ENCODE measurements around the gene SMIM38. TPM values are rescaled to one million over a fixed set of nuclear protein-coding genes. Genes with fewer than 3 reads are reported as not detected.

The SMIM38 gene
- total RNA-seq, 1 donor from 2014 or later = not detected

GRCh38 chr11:69109101-69109500, 46.6 kb upstream of the SMIM38 start:
- DNase-seq (ENCODE audit: low read depth) (no peak), FAIRE-seq (no peak)
- Histone ChIP-seq H3K4me3 (ENCODE audit: insufficient read depth, low read depth, low read length) (no peak overlapping the region), H2AFZ (ENCODE audit: low read depth, low read length) (no peak overlapping the region), H3K36me3 (ENCODE audit: insufficient read depth, low read length) (no peaks in the 10 kb centered on the region), H4K20me1 (ENCODE audit: insufficient read depth, low read length) (no peaks in the 10 kb centered on the region), H3K27me3 (ENCODE audit: insufficient read depth, low read length) (no peaks in the 10 kb centered on the region), H3K9ac (ENCODE audit: low read length) (no peak overlapping the region), H3K4me2 (ENCODE audit: low read length) (no peak overlapping the region), H3K27ac (ENCODE audit: low read depth, low read length) (no peak overlapping the region), H3K4me1 (ENCODE audit: insufficient read depth, low read length) (no peaks in the 10 kb centered on the region), H3K79me2 (ENCODE audit: insufficient read depth, low read length) (no peaks in the 10 kb centered on the region), H3K9me3 (ENCODE audit: insufficient read depth, low read depth, low read length) (peaks cover 8% of the 10 kb centered on the region)
- no peak overlapping the region for H3K27ac Mint-ChIP-seq (ENCODE audit: unreplicated experiment)
- peaks cover 69% of the 10 kb centered on the region for H3K27me3 Mint-ChIP-seq (ENCODE audit: low read depth, unreplicated experiment)
- no peaks in the 10 kb centered on the region for H3K4me1 Mint-ChIP-seq (ENCODE audit: low read depth, unreplicated experiment)
- peaks cover 2% of the 10 kb centered on the region for H3K36me3 Mint-ChIP-seq (ENCODE audit: low read depth, unreplicated experiment)
- peaks cover 13% of the 10 kb centered on the region for H3K9me3 Mint-ChIP-seq (ENCODE audit: unreplicated experiment)
- no peak for TF ChIP-seq CTCF (IDR thresholded peaks at IDR 0.05; ENCODE audit: insufficient read depth, low read depth, low read length)
- TF ChIP-seq EZH2 (IDR thresholded peaks at IDR 0.05; ENCODE audit: insufficient read depth, low read length) = no peak
- no peak overlapping the region for H3K4me3 Mint-ChIP-seq (ENCODE audit: unreplicated experiment)

- TF ChIP-seq CTCF (IDR thresholded peaks at IDR 0.05; ENCODE audit: insufficient read depth, low read depth, low read length) (no peak), EZH2 (IDR thresholded peaks at IDR 0.05; ENCODE audit: insufficient read depth, low read length) (no peak)
- Histone ChIP-seq H2AFZ (ENCODE audit: low read depth, low read length) (no peak overlapping the region), H3K36me3 (ENCODE audit: insufficient read depth, low read length) (no peaks in the 10 kb centered on the region), H3K4me3 (ENCODE audit: insufficient read depth, low read depth, low read length) (no peak overlapping the region), H4K20me1 (ENCODE audit: insufficient read depth, low read length) (no peaks in the 10 kb centered on the region), H3K9ac (ENCODE audit: low read length) (no peak overlapping the region), H3K27ac (ENCODE audit: low read depth, low read length) (no peak overlapping the region), H3K9me3 (ENCODE audit: insufficient read depth, low read depth, low read length) (peaks cover 8% of the 10 kb centered on the region), H3K4me1 (ENCODE audit: insufficient read depth, low read length) (no peaks in the 10 kb centered on the region), H3K27me3 (ENCODE audit: insufficient read depth, low read length) (no peaks in the 10 kb centered on the region), H3K79me2 (ENCODE audit: insufficient read depth, low read length) (no peaks in the 10 kb centered on the region), H3K4me2 (ENCODE audit: low read length) (no peak overlapping the region)
- FAIRE-seq (no peak), DNase-seq (ENCODE audit: low read depth) (no peak)
- Mint-ChIP-seq H3K36me3 (ENCODE audit: low read depth, unreplicated experiment) (peaks cover 2% of the 10 kb centered on the region), H3K27me3 (ENCODE audit: low read depth, unreplicated experiment) (peaks cover 70% of the 10 kb centered on the region), H3K4me1 (ENCODE audit: low read depth, unreplicated experiment) (no peaks in the 10 kb centered on the region), H3K4me3 (ENCODE audit: unreplicated experiment) (no peak overlapping the region), H3K9me3 (ENCODE audit: unreplicated experiment) (peaks cover 13% of the 10 kb centered on the region), H3K27ac (ENCODE audit: unreplicated experiment) (no peak overlapping the region)
Measured at GRCh38 chr11:69110451-69110850, 45.3 kb upstream of the SMIM38 start.

GRCh38 chr11:69111624-69112542, 43.9 kb upstream of the SMIM38 start:
- Mint-ChIP-seq H3K4me3 (ENCODE audit: unreplicated experiment) (no peak overlapping the region), H3K4me1 (ENCODE audit: low read depth, unreplicated experiment) (no peaks in the 10 kb centered on the region), H3K9me3 (ENCODE audit: unreplicated experiment) (peaks cover 13% of the 10 kb centered on the region), H3K27ac (ENCODE audit: unreplicated experiment) (no peak overlapping the region), H3K36me3 (ENCODE audit: low read depth, unreplicated experiment) (peaks cover 2% of the 10 kb centered on the region), H3K27me3 (ENCODE audit: low read depth, unreplicated experiment) (peaks cover 73% of the 10 kb centered on the region)
- no peaks in the 10 kb centered on the region for H3K36me3 ChIP-seq (ENCODE audit: insufficient read depth, low read length)
- H2AFZ ChIP-seq (ENCODE audit: low read depth, low read length) = no peak overlapping the region
- H4K20me1 ChIP-seq (ENCODE audit: insufficient read depth, low read length) = no peaks in the 10 kb centered on the region
- H3K9me3 ChIP-seq (ENCODE audit: insufficient read depth, low read depth, low read length) = peaks cover 8% of the 10 kb centered on the region
- H3K27me3 ChIP-seq (ENCODE audit: insufficient read depth, low read length) = no peaks in the 10 kb centered on the region
- DNase-seq (ENCODE audit: low read depth) = no peak
- no peak overlapping the region for H3K9ac ChIP-seq (ENCODE audit: low read length)
- no peaks in the 10 kb centered on the region for H3K4me1 ChIP-seq (ENCODE audit: insufficient read depth, low read length)
- TF ChIP-seq EZH2 (IDR thresholded peaks at IDR 0.05; ENCODE audit: insufficient read depth, low read length) (no peak), CTCF (IDR thresholded peaks at IDR 0.05; ENCODE audit: insufficient read depth, low read depth, low read length) (no peak)
- H3K79me2 ChIP-seq (ENCODE audit: insufficient read depth, low read length) = no peaks in the 10 kb centered on the region
- no peak overlapping the region for H3K27ac ChIP-seq (ENCODE audit: low read depth, low read length)
- no peak for FAIRE-seq
- no peak overlapping the region for H3K4me2 ChIP-seq (ENCODE audit: low read length)
- H3K4me3 ChIP-seq (ENCODE audit: insufficient read depth, low read depth, low read length) = no peak overlapping the region
